ENCODE results near the gene RAB4A. TPM values are rescaled to one million over a fixed set of nuclear protein-coding genes. Genes with fewer than 3 reads are reported as not detected.

The RAB4A gene
- polyA plus RNA-seq, 2 of the 4 experiments (the other 2 are of a cell fraction) = 31.5 to 38.4 TPM

GRCh38 chr1:229260297-229260696, 10.6 kb upstream of the RAB4A start:
- Histone ChIP-seq H3K4me2 (no peak overlapping the region), H3K4me3 (no peak overlapping the region), H3K4me1 (0 out of 3 replicates have a peak, but pooled peaks cover 3% of the 10 kb centered on the region), H3K27ac (no peak overlapping the region), H3K9me3 (no peaks in the 10 kb centered on the region)
- ATAC-seq (no peak), FAIRE-seq (no peak), DNase-seq (ENCODE audit: low read depth in 1 of 2, low spot score in 1 of 2) (no peak)
- no peak for TF ChIP-seq ZNF302 (CRISPR knock-in tag; IDR thresholded peaks at IDR 0.05)
- no peak for TF ChIP-seq RFX5 (IDR thresholded peaks at IDR 0.05)
- ChIA-PET POLR2A (no interaction called here), CTCF (interaction anchor here (1.1 to 10.8 kb wide), 4 partner anchors 193 to 569 kb away, joined by 3 to 115 read pairs (median 6); no protein-coding TSS in a partner anchor)
- 76% methylated on average over 3 of the region's 3 CpGs for WGBS (ENCODE audit: missing lambda C conversion rate)

- no peak overlapping the region for H3K4me2 ChIP-seq
- no peak overlapping the region for H3K27ac ChIP-seq
- WGBS (ENCODE audit: missing lambda C conversion rate) = 91% methylated on average over 2 of the region's 2 CpGs
- TF ChIP-seq TFCP2L1 (CRISPR knock-in tag; IDR thresholded peaks at IDR 0.05) (no peak), MYC (IDR thresholded peaks at IDR 0.05; ENCODE audit: borderline replicate concordance, low read length) (no peak), ZC3H11A (IDR thresholded peaks at IDR 0.05) (no peak)
- 0 out of 3 replicates have a peak, but pooled peaks cover 3% of the 10 kb centered on the region for H3K4me1 ChIP-seq
- peaks cover 8% of the 10 kb centered on the region; the same call in 2 of the 3 replicates for H3K9me3 ChIP-seq
- ChIA-PET CTCF (interaction anchor here (1.7 to 10.8 kb wide), 2 partner anchors 220 to 253 kb away, joined by 3 to 115 read pairs; no protein-coding TSS in a partner anchor), POLR2A (no interaction called here)
- ATAC-seq (no peak), FAIRE-seq (no peak), DNase-seq (ENCODE audit: low read depth in 1 of 2, low spot score in 1 of 2) (no peak)
- no peak overlapping the region for H3K4me3 ChIP-seq
These were observed 8.7 kb upstream of the RAB4A start for GRCh38 chr1:229262239-229262638.

GRCh38 chr1:229263254-229263653, 7.7 kb upstream of the RAB4A start:
- no peak for FAIRE-seq
- CTCF ChIA-PET = interaction anchor here (0.9 to 10.8 kb wide), 3 partner anchors 190 to 252 kb away, joined by 3 to 115 read pairs (median 3); no protein-coding TSS in a partner anchor
- POLR2A ChIA-PET = no interaction called here

More at GRCh38 chr1:229263254-229263653, 7.7 kb upstream of the RAB4A start:
- no peak overlapping the region for H3K4me2 ChIP-seq
- H3K4me1 ChIP-seq = 0 out of 3 replicates have a peak, but pooled peaks cover 2% of the 10 kb centered on the region
- peaks cover 18% of the 10 kb centered on the region for H3K9me3 ChIP-seq
- no peak for DNase-seq (ENCODE audit: low read depth in 1 of 2, low spot score in 1 of 2)
- no peak for TF ChIP-seq ATOH8 (CRISPR knock-in tag; IDR thresholded peaks at IDR 0.05; ENCODE audit: low read depth)
- TF ChIP-seq EP300 (IDR thresholded peaks at IDR 0.05) = no peak
- no peak for TF ChIP-seq PBX3 (IDR thresholded peaks at IDR 0.05)
- TF ChIP-seq ZSCAN20 (CRISPR knock-in tag; IDR thresholded peaks at IDR 0.05) = no peak
- TF ChIP-seq CTCF (IDR thresholded peaks at IDR 0.05) = no peak
- no peak for TF ChIP-seq POLR2AphosphoS2 (conservative IDR thresholded peaks at IDR 0.05; ENCODE audit: low read length)
- no peak for TF ChIP-seq BCL3 (IDR thresholded peaks at IDR 0.05)
- no peak overlapping the region for H3K27ac ChIP-seq
- no peak overlapping the region for H3K4me3 ChIP-seq
- ATAC-seq = no peak

All from A549 (cell line).